Measurements from ENCODE around the gene MMP14.
"Not testable (repeated sequence)": the region's sequence is repeated elsewhere in the genome, so short reads cannot be mapped to it uniquely, and the experiment has no call there.

Gene MMP14

DNA sequence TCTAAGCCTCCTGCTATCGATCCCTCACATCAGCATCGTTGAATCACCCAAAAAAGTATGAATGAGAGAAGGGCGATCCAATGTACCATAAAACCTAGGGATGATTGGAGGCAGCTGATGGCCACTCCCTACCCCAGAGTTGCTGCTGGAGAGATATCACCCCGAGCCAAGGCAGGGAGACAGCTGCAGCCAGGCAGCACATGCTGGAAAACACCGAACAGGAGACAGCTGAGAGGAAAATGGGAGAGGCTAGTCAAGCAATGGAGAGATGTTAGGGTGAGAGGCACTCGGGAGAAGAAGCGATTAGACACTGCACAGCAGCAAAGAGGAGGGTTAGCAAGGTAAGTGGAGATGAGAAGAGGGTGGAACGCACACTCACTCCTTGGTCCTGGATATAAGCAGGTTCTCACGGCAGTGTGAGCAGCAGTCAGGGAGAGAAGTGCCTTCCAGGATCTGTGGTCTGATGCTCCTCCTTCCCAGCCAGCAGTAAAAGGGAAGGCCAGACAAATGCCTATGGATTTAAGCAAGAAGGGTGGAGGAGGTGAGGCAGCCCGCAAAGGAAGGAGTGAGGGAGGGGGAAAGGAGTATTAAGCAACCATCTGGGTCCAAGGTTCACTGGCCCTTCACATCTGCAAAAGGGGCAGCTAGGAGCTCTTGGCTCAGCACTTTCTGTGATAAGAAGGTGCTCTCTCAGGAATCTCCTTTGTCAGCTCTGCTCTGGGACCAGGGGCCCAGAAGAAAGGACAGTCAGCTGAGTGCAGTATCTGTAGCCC is 21.3 kb upstream of the MMP14 start, which contains the start of gene SLC7A7:
Gene SLC7A7, minus strand, starts transcription at position 495 of the 773 bp plus-strand sequence. CDS start 2,037 bp downstream, outside the sequence.
- DNase-seq, result no peak

DNA sequence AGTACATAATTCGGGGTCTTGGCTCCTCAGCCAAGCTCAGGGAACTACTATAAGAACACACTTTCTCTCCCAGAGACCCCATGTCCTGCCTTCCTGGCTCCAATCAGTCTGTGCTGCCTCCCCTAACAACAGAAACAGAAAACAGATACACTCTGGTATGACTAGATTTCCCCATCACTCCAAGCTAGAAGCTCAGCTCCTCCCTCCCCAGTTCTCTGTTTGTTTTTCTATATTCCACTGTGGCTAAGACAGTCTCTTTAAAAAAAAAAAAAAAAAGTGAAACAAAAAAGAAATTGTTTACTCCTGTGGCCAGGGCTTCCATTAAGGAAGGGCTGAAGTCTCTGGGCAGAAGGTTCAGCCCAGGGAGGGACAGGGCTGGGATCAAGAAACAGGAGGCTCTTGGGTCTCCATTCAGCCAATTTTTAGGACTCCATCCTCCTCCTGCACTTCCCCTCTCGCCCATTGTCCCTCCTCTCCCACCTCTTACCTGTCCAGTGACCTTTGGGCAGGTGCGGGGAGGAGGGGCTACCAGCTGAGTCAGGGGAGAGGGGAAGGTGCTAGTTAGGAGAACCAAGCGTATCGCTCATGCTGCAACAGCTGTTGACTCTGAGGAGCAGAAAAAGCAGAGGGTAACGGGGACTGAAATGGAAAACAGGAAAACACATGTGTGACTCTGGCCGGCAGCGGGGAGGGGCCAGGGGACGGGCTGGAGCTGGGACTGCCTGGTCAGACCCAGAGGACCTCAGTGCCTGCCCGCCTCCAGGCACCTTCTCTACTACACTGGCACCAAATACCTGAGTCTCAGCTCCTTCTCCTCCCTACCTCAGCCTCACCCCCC is 17.0 kb upstream of the MMP14 start:
- no peak for DNase-seq

DNA sequence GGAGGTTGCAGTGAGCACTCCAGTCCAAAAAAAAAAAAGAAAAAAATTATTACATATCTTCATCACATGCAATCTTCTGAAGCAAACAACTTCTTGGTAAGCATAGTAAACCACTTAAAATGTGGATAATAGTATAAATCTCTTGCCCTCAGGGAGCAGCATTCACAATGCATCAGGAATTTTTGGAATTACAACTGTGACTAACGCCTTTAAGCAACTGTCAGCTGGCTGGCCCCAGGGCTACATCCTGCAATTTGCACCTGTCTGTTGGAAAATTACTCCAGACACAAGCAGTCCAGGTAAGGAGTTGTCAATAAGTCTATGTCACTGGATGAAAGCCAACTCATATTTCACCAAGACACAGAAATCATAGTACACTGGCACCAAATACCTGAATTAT is 15.7 kb upstream of the MMP14 start:
- no peak for DNase-seq

DNA sequence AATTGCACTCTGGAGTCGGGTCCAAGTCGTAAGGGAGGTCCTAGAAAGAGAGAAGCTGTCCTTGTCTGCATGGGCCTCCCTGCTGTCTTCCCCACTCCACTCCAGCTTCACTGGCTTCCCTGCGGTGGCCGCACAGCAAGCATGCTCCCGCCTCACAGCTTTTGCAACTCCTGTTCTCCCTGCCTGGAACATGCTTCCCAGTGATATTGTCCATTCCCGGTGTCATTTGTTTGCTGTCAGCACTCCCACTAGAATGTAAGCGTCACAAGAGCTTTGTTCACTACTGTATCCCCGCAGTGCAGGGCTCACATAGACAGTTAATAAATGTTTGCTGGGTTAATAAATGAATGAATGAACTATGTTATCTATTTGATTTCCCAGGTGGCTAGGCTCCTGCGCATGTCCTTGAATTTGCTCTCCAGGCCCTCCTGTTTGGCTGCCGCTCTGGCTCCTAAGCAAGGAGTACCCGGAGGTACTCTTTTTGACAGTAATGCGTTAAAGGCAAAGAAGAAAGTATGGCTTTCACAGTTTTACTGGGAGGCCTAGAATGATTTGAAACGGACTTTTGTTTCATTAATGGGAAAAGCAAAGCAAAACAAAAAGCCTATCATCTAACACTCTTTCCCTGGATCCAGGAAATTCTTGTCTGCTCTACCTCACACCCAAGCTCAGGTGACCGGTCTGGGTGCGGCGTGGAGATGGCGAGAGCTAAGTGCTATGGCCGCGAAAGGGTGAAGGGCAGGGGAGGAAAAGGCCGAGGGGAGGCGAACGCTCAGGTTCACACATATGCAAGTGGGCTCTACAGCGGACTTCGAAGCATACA is 15.0 kb upstream of the MMP14 start:
- DNase-seq, result no peak

DNA sequence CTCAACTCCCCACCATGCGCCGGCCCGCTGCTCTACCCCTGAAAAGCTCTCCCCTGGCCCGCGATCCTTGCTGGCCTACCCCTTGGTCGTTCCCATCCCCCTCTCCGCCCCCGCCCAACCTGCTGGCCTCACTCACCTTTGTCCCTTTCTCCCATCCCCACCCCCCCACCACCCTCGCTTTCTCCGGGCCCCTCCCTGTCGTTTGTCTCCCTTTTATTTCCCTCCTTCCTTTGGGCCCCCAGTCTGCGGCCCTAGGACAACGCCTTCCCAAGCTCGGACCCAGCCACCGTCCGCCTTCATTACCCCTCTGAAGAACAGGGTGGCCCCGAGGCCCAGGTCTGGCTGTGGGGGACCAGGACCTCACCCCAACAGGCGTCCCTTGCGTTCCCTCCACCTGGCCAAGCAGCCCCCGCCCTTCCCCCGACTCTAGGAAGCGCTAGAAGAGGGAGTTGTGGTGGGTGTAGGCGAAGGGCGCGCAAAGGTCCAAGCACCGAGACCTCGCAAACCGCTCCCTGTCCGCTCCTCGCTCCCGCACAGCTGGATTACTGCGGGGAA is 14.3 kb upstream of the MMP14 start:
- no peak for DNase-seq

DNA sequence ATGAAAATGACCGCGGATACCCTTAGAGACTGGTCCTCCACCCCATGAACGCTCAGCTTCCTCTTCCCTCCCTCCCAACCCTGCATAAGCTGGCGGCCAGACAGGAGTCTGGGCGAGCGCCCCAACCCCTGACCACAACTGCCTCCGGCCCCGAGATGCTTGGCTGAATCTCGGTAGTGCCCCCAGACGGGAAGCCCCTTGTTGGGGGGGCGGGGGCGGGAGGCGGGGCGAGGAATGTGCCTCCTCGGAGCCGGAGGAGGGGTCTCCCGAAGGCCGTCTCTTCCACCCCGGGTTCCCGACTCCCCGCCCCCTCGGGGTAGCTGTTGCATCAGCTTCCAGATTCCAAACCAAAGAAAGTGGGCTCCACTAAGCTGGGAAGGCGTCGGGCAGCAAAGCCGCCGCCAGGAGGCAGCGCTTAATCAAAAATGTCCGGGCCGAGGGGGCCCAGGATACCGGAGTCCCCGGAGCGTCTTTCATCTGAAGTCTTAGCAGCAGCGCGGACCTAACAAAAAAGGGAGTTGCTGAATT is 13.8 kb upstream of the MMP14 start:
- DNase-seq, result peak; percentile 29 to 75 (median 57)

DNA sequence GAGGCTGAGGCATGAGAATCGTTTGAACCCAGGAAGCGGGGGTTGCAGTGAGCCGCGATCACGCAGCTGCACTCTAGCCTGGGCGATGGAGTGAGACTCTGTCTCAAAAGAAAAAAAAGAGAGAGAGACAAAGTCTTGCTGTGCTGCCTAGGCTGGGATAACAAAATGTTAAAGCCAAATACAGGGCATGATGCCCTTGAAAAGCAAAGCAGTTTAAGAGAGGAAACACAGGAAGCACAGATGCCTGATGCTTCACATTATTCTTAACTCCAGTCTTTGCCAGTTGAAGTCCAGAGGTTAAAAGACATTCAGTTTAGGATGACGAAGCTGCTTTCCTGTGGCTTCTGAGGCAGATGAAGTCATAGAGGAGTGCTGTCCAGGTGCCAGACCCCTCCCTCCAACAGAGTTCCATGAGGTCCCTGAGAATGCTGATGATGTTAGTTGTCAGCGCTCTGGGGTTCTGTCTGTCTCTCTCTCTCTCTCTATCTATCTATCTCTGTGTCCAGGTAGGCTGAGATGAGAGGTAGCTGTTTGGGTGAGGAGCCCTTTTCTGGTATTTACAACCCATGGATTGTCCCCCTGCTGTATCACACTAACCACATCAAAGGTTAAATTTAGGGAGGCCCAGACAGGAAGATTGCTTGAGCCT is 11.6 kb upstream of the MMP14 start:
- DNase-seq, result no peak

DNA sequence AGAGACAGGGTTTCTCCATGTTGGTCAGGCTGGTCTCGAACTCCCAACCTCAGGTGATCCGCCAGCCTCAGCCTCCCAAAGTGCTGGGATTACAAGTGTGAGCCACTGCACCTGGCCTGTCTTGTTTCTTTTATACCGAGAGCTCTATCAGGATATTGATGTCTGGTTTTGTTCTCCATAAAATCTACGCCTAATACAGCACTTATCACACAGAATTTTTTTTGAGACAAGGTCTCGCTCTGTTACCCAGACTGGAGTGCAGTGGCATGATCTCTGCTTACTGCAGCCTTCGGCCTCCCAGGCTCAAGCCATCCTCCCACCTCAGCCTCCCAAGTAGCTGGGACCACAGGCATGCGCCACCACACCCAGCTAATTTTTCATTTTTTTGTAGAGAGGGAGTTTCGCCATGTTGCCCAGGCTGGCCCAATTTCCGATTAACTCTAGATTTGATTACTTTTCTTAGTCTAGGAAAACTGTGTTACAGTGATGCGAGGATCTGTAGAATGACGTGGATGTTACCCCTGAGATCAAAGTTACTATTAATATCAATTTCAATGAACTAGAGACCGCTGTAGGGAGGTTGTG is 7.2 kb upstream of the MMP14 start:
- not testable (repeated sequence) for DNase-seq

DNA sequence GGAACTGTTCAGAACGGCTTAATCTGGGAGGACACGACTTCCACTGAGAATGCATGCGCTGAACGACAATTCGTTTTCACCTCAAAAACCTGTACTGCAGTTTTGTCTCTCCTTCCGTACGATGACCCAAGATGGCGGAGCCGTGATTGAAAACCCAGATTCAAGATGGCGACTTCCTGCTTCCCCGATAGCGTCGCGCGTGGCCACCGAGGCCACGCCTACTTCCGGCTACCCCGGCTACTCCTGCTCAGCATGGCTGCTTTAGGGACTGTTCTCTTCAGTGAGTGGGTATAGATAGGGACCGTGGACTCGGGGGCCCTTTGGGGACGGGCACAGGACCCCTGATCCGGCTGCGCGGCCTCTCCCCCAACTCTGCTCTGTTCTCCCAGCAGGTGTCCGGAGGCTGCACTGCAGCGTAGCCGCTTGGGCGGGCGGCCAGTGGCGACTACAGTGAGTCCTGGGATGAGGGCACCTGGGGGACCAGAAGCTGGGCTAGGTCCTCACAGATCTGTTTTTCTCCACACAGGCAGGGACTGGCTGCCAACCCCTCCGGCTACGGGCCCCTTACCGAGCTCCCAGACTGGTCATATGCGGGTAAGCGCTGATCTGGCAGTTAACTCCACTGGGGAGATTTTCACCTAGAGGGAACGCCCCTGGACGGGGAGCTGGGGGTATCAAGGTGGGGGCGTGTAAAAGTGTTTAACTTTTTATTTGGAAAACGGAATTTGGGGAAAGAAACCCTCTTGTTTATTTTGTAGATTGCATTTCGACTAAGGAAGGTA is 6.5 kb upstream of the MMP14 start, which contains the start of gene MRPL52:
Gene MRPL52, plus strand, starts transcription at position 227 of the 782 bp plus-strand sequence. Its CDS starts 26 bp downstream, at position 253.
- peak; percentile 77 to 96 (median 88) for DNase-seq

GRCh38 chr14:22830443-22831010 is 5.9 kb upstream of the MMP14 start:
- DNase-seq, result no peak

- DNase-seq, result no peak
Observed at GRCh38 chr14:22835505-22835904, 880 bp upstream of the MMP14 start.

DNA sequence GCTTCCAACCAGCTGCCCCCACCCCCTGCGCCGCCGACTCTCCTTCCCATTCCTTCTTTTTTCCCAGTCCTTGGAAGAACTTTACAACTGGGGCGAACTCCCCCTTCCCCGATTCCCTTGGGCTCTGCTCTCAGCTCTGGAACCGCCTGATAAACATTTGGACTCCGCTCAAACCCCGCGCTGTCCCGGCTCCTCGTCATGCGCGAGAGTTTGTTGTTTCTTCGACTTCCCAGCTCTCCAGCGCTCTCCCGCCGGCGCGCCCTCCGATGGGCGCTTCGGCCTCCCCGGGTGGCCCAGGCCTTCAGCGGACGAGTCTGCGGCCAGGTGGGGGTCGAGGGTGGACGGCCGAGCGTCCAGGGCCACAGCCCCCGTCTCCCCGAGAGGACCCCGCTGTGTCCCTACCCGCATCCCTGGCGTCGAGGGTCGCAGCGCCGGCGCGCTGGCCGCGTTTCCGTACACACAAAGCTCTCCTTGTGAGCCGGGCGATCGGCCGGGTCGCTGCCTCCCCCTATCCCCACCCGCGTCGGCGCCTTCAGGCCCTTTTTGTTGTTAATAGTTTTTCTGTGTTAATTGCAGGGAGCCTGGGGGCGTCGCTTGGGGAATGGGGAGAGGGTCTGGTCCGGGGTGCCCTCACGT is 847 bp downstream of the MMP14 start:
- no peak for DNase-seq

GRCh38 chr14:22837750-22838538 is 1.6 kb downstream of the MMP14 start:
- DNase-seq, result no peak

- DNase-seq, result no peak
Observed at GRCh38 chr14:22838631-22839041, 2.3 kb downstream of the MMP14 start.

- DNase-seq, result no peak
Observed at GRCh38 chr14:22839159-22839779, 2.9 kb downstream of the MMP14 start.

- no peak for DNase-seq
Observed at GRCh38 chr14:22841311-22841710, 4.9 kb downstream of the MMP14 start.

DNA sequence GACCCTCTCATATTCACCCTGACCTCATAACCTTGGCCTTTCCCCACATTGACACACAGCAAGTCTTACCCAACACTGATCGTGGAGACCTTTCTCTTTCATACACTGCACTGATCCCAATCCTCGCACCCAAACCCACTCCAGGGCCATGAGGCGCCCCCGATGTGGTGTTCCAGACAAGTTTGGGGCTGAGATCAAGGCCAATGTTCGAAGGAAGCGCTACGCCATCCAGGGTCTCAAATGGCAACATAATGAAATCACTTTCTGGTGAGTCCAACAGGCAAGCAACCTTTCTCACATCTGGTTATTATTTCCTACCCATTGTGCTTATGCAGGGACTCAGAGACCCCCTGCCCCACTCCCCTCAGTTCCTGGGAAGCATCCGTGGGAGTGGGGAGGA is 5.4 kb downstream of the MMP14 start:
- no peak for DNase-seq
